Progenitor cell of endocrine pancreas (in vitro differentiated cells): Measurements from ENCODE around the gene OBSCN. TPM values are rescaled to one million over a fixed set of nuclear protein-coding genes. Genes with fewer than 3 reads are reported as not detected.

Experiments
- DNase-seq: peaks from one replicate; pipeline ENCODE4 v3.0.0; 2021; ENCODE audit warnings: low spot score; ENCODE audit not compliant: unreplicated experiment
- H3K27ac Mint-ChIP-seq: 2 replicates; pipeline ENCODE4 v1.8.0; 2021; ENCODE audit warnings: mild to moderate bottlenecking, moderate library complexity, mixed read lengths
- H3K27me3 Mint-ChIP-seq: 2 replicates; pipeline ENCODE4 v1.8.0; 2021; ENCODE audit warnings: mixed read lengths
- H3K36me3 Mint-ChIP-seq: 2 replicates; pipeline ENCODE4 v1.8.0; 2022; ENCODE audit warnings: mixed read lengths; ENCODE audit not compliant: insufficient read depth
- H3K4me1 Mint-ChIP-seq: 2 replicates; pipeline ENCODE4 v1.8.0; 2021; ENCODE audit warnings: low read depth, mixed read lengths
- H3K4me3 Mint-ChIP-seq: 2 replicates; pipeline ENCODE4 v1.8.0; 2021; ENCODE audit warnings: low read depth, mild to moderate bottlenecking, moderate library complexity, mixed read lengths
- H3K9me3 Mint-ChIP-seq: 2 replicates; pipeline ENCODE4 v1.8.0; 2021; ENCODE audit warnings: low read depth, mixed read lengths
- total RNA-seq: library from RNA; stranded (reverse); gene quantifications from 2 replicates; pipeline ENCODE4 v1.2.1, GENCODE V29; 2021
- TF ChIP-seq, protein P1 (sequence below): fragments of 200-600 bp; sonication (generic); IDR thresholded peaks from one replicate; pipeline ENCODE4 v1.5.0; 2021; ENCODE audit warnings: antibody characterized with exemption, mild to moderate bottlenecking; ENCODE audit not compliant: unreplicated experiment

OBSCN gene
- total RNA-seq, 1 donor from 2014 or later: 57.5 TPM

DNA sequence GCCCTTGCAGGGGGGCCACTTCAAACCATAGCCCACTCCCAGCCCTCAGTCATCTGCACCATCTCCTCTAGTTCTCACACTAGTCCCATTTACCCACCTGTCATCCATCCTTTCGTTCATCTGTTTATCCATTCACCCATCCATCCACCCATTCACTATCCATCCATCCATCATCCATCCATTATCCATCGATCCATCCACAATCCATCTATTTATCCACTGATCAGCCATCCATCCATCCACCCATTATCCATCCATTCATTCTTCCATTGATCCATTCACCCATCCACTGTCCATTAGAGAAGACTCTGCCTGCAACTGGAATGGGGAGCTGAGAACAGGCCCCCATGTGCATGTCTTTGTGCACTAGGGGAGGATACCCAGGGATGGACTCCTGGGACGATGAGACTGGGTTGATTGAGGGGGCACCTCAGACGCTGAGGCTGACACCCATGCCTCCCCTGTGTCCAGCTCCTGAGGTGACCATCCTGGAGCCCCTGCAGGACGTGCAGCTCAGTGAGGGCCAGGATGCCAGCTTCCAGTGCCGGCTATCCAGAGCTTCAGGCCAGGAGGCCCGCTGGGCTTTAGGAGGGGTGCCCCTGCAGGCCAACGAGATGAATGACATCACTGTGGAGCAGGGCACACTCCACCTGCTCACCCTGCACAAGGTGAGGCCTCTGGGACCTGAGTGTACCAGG, 100.9 kb downstream of the OBSCN start:
- no peaks in the 10 kb centered on the region for H3K4me1 Mint-ChIP-seq
- TF ChIP-seq, protein P1, sequence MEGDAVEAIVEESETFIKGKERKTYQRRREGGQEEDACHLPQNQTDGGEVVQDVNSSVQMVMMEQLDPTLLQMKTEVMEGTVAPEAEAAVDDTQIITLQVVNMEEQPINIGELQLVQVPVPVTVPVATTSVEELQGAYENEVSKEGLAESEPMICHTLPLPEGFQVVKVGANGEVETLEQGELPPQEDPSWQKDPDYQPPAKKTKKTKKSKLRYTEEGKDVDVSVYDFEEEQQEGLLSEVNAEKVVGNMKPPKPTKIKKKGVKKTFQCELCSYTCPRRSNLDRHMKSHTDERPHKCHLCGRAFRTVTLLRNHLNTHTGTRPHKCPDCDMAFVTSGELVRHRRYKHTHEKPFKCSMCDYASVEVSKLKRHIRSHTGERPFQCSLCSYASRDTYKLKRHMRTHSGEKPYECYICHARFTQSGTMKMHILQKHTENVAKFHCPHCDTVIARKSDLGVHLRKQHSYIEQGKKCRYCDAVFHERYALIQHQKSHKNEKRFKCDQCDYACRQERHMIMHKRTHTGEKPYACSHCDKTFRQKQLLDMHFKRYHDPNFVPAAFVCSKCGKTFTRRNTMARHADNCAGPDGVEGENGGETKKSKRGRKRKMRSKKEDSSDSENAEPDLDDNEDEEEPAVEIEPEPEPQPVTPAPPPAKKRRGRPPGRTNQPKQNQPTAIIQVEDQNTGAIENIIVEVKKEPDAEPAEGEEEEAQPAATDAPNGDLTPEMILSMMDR: peak; percentile 32
- no peak for DNase-seq
- H3K9me3 Mint-ChIP-seq: peaks cover 4% of the 10 kb centered on the region
- H3K27ac Mint-ChIP-seq: no peak overlapping the region
- peaks cover 9% of the 10 kb centered on the region for H3K36me3 Mint-ChIP-seq
- H3K4me3 Mint-ChIP-seq: no peak overlapping the region
- no peaks in the 10 kb centered on the region for H3K27me3 Mint-ChIP-seq

DNA sequence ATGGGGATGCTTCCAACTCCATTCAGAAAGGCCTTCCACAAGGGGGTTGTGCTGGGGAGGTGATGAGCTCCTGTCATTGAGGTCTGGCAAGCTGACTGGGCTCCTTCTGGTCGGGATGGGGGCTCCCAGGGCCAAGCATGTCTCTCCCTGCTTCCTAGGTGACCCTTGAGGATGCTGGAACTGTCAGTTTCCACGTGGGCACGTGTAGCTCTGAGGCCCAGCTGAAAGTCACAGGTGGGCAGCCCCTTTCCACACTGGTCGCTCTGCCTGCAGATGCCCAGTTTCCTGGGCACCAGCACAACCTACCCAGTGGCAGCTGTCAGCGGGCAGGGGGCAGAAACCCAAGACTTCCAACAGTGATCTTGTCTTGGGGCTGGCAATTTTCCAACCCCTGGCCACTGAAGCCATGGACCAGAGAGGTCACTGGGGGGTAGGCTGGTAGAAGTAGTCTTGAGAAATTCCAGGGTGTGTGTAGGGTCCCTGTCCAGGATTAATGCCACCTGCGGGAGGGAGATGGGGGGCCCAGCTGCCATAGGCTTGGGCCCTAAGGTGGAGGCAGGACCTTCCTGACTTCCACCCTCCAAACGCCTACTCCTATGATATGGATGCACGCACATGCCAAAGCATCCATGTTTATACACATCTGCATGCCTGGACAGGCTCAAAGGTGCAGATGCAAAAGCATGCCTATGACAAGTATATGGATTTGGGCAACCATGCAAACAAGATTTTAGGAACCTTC, 101.7 kb downstream of the OBSCN start:
- Mint-ChIP-seq H3K27ac (no peak overlapping the region), H3K36me3 (peaks cover 6% of the 10 kb centered on the region), H3K4me1 (no peaks in the 10 kb centered on the region), H3K9me3 (peaks cover 4% of the 10 kb centered on the region), H3K27me3 (no peaks in the 10 kb centered on the region), H3K4me3 (no peak overlapping the region)
- no peak for DNase-seq
- TF ChIP-seq, protein P1: no peak

DNA sequence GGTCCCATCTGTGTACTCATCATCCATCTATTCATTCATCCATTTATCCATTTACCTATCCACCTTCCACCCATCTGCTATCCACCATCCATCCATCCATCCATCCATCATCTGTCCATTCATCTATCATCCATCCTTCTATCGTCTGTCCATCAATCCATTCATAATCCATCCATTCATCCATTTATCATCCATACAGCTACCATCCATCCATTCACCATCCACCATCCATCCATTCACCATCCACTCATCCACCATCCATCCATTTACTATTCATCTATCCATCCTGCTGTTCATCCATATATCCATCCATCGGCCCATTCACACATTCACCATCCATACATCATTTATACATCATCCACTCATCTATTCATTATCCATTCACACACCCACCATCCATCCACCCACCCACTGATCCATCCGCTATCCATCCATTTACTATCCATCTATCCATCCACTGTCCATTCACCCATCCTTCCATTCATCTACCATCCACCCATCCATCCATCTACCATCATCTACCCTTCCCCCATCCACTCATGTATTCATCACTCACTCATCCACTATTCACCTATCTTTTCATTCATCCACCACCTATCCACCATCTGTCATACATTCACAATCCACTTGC, 102.4 kb downstream of the OBSCN start:
- Mint-ChIP-seq H3K27me3 (no peaks in the 10 kb centered on the region), H3K4me1 (no peaks in the 10 kb centered on the region), H3K9me3 (peaks cover 4% of the 10 kb centered on the region), H3K4me3 (no peak overlapping the region), H3K36me3 (peaks cover 4% of the 10 kb centered on the region), H3K27ac (no peak overlapping the region)
- TF ChIP-seq, protein P1: no peak
- DNase-seq: no peak

DNA sequence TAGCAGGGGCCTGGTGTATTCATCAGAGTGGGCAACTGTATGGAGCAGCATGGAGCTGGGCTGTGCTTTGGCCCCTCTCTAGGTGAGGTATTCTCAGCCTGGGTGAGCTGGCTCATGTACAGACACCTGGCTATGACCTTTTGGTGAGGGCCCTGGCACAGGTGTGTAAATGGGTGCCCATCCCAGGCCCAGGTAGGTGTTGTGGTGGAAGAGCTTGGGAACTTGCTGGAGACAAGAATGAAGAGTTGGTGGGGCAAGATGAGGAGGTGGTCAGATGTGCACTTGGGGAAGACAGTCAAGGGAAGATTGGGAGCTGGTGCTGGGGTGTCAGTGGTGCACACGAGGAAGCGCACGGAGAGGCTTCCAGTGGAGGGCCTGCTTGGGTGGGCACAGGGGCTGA, 103.2 kb downstream of the OBSCN start:
- Mint-ChIP-seq H3K27ac (no peak overlapping the region), H3K27me3 (no peaks in the 10 kb centered on the region), H3K9me3 (peaks cover 4% of the 10 kb centered on the region), H3K4me1 (no peaks in the 10 kb centered on the region), H3K4me3 (no peak overlapping the region), H3K36me3 (peaks cover 4% of the 10 kb centered on the region)
- no peak for DNase-seq
- TF ChIP-seq, protein P1: no peak

DNA sequence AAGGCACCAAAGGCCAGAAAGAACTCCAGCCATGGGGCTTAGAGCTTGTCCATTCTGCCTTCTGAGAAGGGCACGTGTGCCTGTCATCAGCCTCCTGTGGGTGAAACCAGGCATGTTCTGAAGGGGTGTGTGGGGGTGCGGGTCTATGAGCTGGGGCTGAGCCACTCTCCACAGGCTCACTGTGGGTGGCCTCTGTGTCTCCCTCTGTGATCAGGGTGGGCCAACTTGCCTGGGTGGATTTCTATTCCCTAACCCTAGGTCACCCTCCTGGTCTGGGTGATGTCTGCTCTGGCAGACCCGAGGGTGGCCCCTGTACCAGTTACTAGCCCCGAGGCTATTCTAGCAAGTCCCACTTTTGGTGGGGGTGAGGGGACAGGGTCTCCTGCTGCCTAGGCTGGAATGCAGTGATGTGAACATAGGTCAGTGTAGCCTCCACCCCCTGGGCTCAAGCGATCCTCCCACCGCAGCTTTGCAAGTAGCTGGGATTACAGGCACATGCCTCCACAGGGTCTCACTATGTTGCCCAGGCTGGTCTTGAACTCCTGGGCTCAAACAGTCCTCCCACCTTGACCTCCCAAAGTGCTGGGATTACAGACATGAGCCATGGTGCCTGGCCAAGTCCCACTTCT, 104.4 kb downstream of the OBSCN start:
- no peak for DNase-seq

More for the DNA sequence above, 104.4 kb downstream of the OBSCN start:
- TF ChIP-seq, protein P1: no peak
- no peak overlapping the region for H3K27ac Mint-ChIP-seq
- H3K27me3 Mint-ChIP-seq: no peaks in the 10 kb centered on the region
- no peak overlapping the region for H3K4me3 Mint-ChIP-seq
- no peaks in the 10 kb centered on the region for H3K4me1 Mint-ChIP-seq
- H3K9me3 Mint-ChIP-seq: peaks cover 4% of the 10 kb centered on the region
- peaks cover 4% of the 10 kb centered on the region for H3K36me3 Mint-ChIP-seq
